GM19463 (cell line): Measurements from ENCODE around the gene CBFA2T3.
"Not testable (repeated sequence)": the region's sequence is repeated elsewhere in the genome, so short reads cannot be mapped to it uniquely, and the experiment has no call there.

Source experiments
- ATAC-seq: cut with Tn5 transposase; IDR thresholded peaks from one replicate; pipeline ENCODE4 v1.9.1; 2021; ENCODE audit warnings: mild to moderate bottlenecking, moderate library complexity; ENCODE audit not compliant: unreplicated experiment

The CBFA2T3 gene

GRCh38 chr16:88894681-88895300 is 82.2 kb downstream of the CBFA2T3 start:
- ATAC-seq, result no peak

GRCh38 chr16:88894266-88894665 is 82.7 kb downstream of the CBFA2T3 start:
- not testable (repeated sequence) for ATAC-seq

- ATAC-seq, result no peak
Observed at GRCh38 chr16:88893127-88893968, 83.7 kb downstream of the CBFA2T3 start.

GRCh38 chr16:88892065-88892464 is 84.9 kb downstream of the CBFA2T3 start:
- ATAC-seq, result no peak

GRCh38 chr16:88891083-88891482 is 85.9 kb downstream of the CBFA2T3 start:
- ATAC-seq, result no peak

GRCh38 chr16:88889702-88890352 is 87.2 kb downstream of the CBFA2T3 start:
- ATAC-seq, result not testable (repeated sequence)

GRCh38 chr16:88888461-88889387 is 88.3 kb downstream of the CBFA2T3 start:
- ATAC-seq, result no peak

- ATAC-seq, result no peak
Observed at GRCh38 chr16:88888057-88888456, 89.0 kb downstream of the CBFA2T3 start.

GRCh38 chr16:88886845-88887521 is 90.0 kb downstream of the CBFA2T3 start:
- ATAC-seq, result no peak

- ATAC-seq, result no peak
Observed at GRCh38 chr16:88886420-88886844, 90.6 kb downstream of the CBFA2T3 start.

GRCh38 chr16:88885693-88886280 is 91.2 kb downstream of the CBFA2T3 start:
- no peak for ATAC-seq

- no peak for ATAC-seq
Observed at GRCh38 chr16:88884569-88885271, 92.3 kb downstream of the CBFA2T3 start.

- ATAC-seq, result no peak
Observed at GRCh38 chr16:88883946-88884345, 93.1 kb downstream of the CBFA2T3 start.

- no peak for ATAC-seq
Observed at GRCh38 chr16:88883117-88883895, 93.7 kb downstream of the CBFA2T3 start.

- ATAC-seq, result no peak
Observed at GRCh38 chr16:88882358-88883030, 94.5 kb downstream of the CBFA2T3 start.

- ATAC-seq, result no peak
Observed at GRCh38 chr16:88881675-88882357, 95.2 kb downstream of the CBFA2T3 start.

GRCh38 chr16:88881007-88881615 is 95.9 kb downstream of the CBFA2T3 start:
- no peak for ATAC-seq
